Testis (tissue), 2 donors: ENCODE data around the gene PEX26.

Source experiments
- CTCF ChIP-seq, 3 experiments: fragments of 450-650 bp in 2 of 3; fragments of 200-600 bp in 1 of 3; sonication (generic) in 1 of 3; IDR thresholded peaks; one replicate each; pipeline ENCODE4 v1.5.1; 2016 to 2019; ENCODE audit warnings: antibody characterized with exemption in 3 of 3, mild to moderate bottlenecking in 2 of 3, moderate library complexity in 1 of 3
- POLR2A ChIP-seq: fragments of 450-650 bp; IDR thresholded peaks from one replicate; pipeline ENCODE4 v1.6.1; 2017; ENCODE audit warnings: antibody characterized with exemption, mild to moderate bottlenecking, moderate library complexity

GRCh38 chr22:18073467-18073866, 4.3 kb upstream of the PEX26 start:
- no peak for TF ChIP-seq CTCF (IDR thresholded peaks at IDR 0.05)
- TF ChIP-seq POLR2A: no peak
